GM19193 (cell line): ENCODE data around the gene LAMA5.

Experiments used
- POLR2A ChIP-seq: IDR thresholded peaks from 4 replicates; pipeline ENCODE4 v1.6.1; 2011; ENCODE audit not compliant: insufficient read depth, insufficient read length; ENCODE audit errors: extremely low read depth

The LAMA5 gene

GRCh38 chr20:62275219-62275618 lies 91.9 kb downstream of the LAMA5 start:
- TF ChIP-seq POLR2A = no peak

- no peak for TF ChIP-seq POLR2A
These were observed 92.7 kb downstream of the LAMA5 start for GRCh38 chr20:62274332-62274950.

- no peak for TF ChIP-seq POLR2A
These were observed 93.7 kb downstream of the LAMA5 start for GRCh38 chr20:62273416-62273815.

- TF ChIP-seq POLR2A = no peak
These were observed 94.9 kb downstream of the LAMA5 start for GRCh38 chr20:62272200-62272599.

- no peak for TF ChIP-seq POLR2A
These were observed 97.2 kb downstream of the LAMA5 start for GRCh38 chr20:62269871-62270270.

GRCh38 chr20:62269378-62269777 lies 97.7 kb downstream of the LAMA5 start:
- TF ChIP-seq POLR2A = no peak

- no peak for TF ChIP-seq POLR2A
These were observed 98.7 kb downstream of the LAMA5 start for GRCh38 chr20:62268228-62268900.

GRCh38 chr20:62267543-62267942 lies 99.6 kb downstream of the LAMA5 start:
- TF ChIP-seq POLR2A = no peak

GRCh38 chr20:62266851-62267250 lies 100.3 kb downstream of the LAMA5 start:
- TF ChIP-seq POLR2A = no peak

GRCh38 chr20:62266340-62266739 lies 100.8 kb downstream of the LAMA5 start:
- no peak for TF ChIP-seq POLR2A

GRCh38 chr20:62265365-62265764 lies 101.7 kb downstream of the LAMA5 start:
- TF ChIP-seq POLR2A = no peak

GRCh38 chr20:62263396-62263795 lies 103.7 kb downstream of the LAMA5 start:
- no peak for TF ChIP-seq POLR2A

GRCh38 chr20:62262064-62262463 lies 105.0 kb downstream of the LAMA5 start:
- TF ChIP-seq POLR2A = no peak

GRCh38 chr20:62259294-62259565 lies 107.9 kb downstream of the LAMA5 start:
- no peak for TF ChIP-seq POLR2A
